Body of pancreas (tissue), 4 donors: ENCODE results near the gene PEMT.

ENCODE experiments used
- POLR2A ChIP-seq, 3 donors: fragments of 450-650 bp; IDR thresholded peaks; one replicate each; pipeline ENCODE4 v1.6.1; 2016; ENCODE audit warnings: antibody characterized with exemption in 3 of 3, mild to moderate bottlenecking in 2 of 3
- TF ChIP-seq, protein P1 (sequence below), 7 experiments: fragments of 450-650 bp in 4 of 7; fragments of 200-600 bp in 3 of 7; sonication (generic) in 3 of 7; IDR thresholded peaks; one replicate each; pipeline ENCODE4 v1.5.1; 2016 to 2019; ENCODE audit warnings: antibody characterized with exemption in 7 of 7

- TF ChIP-seq, protein P1, sequence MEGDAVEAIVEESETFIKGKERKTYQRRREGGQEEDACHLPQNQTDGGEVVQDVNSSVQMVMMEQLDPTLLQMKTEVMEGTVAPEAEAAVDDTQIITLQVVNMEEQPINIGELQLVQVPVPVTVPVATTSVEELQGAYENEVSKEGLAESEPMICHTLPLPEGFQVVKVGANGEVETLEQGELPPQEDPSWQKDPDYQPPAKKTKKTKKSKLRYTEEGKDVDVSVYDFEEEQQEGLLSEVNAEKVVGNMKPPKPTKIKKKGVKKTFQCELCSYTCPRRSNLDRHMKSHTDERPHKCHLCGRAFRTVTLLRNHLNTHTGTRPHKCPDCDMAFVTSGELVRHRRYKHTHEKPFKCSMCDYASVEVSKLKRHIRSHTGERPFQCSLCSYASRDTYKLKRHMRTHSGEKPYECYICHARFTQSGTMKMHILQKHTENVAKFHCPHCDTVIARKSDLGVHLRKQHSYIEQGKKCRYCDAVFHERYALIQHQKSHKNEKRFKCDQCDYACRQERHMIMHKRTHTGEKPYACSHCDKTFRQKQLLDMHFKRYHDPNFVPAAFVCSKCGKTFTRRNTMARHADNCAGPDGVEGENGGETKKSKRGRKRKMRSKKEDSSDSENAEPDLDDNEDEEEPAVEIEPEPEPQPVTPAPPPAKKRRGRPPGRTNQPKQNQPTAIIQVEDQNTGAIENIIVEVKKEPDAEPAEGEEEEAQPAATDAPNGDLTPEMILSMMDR (IDR thresholded peaks at IDR 0.05), result no peak
- no peak for TF ChIP-seq POLR2A (IDR thresholded peaks at IDR 0.05)
Observed at GRCh38 chr17:17572010-17572785, 19.3 kb downstream of the PEMT start.
